GM23248 (cell line): ENCODE results near the gene ZNF283.

Experiments
- EZH2 ChIP-seq: fragments of 200-600 bp; sonication (generic); IDR thresholded peaks from 2 replicates; pipeline ENCODE4 v1.6.1; 2018; ENCODE audit warnings: antibody characterized with exemption, mild to moderate bottlenecking; ENCODE audit not compliant: insufficient read depth, poor library complexity, severe bottlenecking
- EZH2phosphoT487 ChIP-seq: fragments of 200-600 bp; sonication (generic); IDR thresholded peaks from 2 replicates; pipeline ENCODE4 v1.6.1; 2018; ENCODE audit warnings: antibody characterized with exemption, moderate library complexity, mild to moderate bottlenecking, low read depth; ENCODE audit not compliant: insufficient read depth

GRCh38 chr19:43807651-43808050 lies 19.5 kb upstream of the ZNF283 start:
- TF ChIP-seq EZH2: no peak
- TF ChIP-seq EZH2phosphoT487: no peak
